Colonic mucosa (tissue), 4 donors: ENCODE results near the gene GSTM2. TPM values are rescaled to one million over a fixed set of nuclear protein-coding genes. Genes with fewer than 3 reads are reported as not detected.

Experiments used
- DNase-seq: peaks from one replicate; pipeline ENCODE4 v3.0.0-alpha.2; 2020
- H3K27ac ChIP-seq: fragments of 200-600 bp; one replicate; pipeline ENCODE4 v1.8.0; 2021
- H3K27me3 ChIP-seq: fragments of 200-600 bp; one replicate; pipeline ENCODE4 v1.8.0; 2021
- H3K36me3 ChIP-seq: fragments of 200-600 bp; one replicate; pipeline ENCODE4 v1.8.0; 2021
- H3K4me1 ChIP-seq: fragments of 200-600 bp; one replicate; pipeline ENCODE4 v1.8.0; 2021; ENCODE audit warnings: mild to moderate bottlenecking
- H3K4me3 ChIP-seq: fragments of 200-600 bp; one replicate; pipeline ENCODE4 v1.8.0; 2021
- H3K9ac ChIP-seq, 2 donors: one replicate each; pipeline ENCODE4 v1.7.0; 2013; ENCODE audit warnings: control low read depth in 2 of 2, low read depth in 2 of 2, low read length in 2 of 2
- H3K9me3 ChIP-seq: fragments of 200-600 bp; one replicate; pipeline ENCODE4 v1.8.0; 2021
- CTCF ChIP-seq: fragments of 200-600 bp; IDR thresholded peaks from one replicate; pipeline ENCODE4 v1.8.0; 2022; ENCODE audit warnings: antibody characterized with exemption, mild to moderate bottlenecking
- intact Hi-C: fragments of 100-400 bp; cut with DNase I; formaldehyde crosslinking; loops from one replicate; pipeline ENCODE4 v1.14.1; 2022
- total RNA-seq, 2 donors: library from RNA; stranded (reverse); fragmentation: NEBNext Ultra II Directional in 1 of 2; extraction: Animal tissue kit (Norgen Biotek cat#: 25700) in 1 of 2; gene quantifications; one replicate each; pipeline ENCODE4 v1.2.1, GENCODE V29; 2021
- donor health status: healthy.
- donor health status: DM: no; HTN: no; CAD: no.
- donor health status: DM: no; HTN: no; CAD: no.

Gene GSTM2
- total RNA-seq, 2 donors from 2014 or later = 18.5 to 20.7 TPM

GRCh38 chr1:109639063-109639840 lies 28.6 kb upstream of the GSTM2 start:
- Histone ChIP-seq H3K27me3 (no peaks in the 10 kb centered on the region), H3K27ac (no peak overlapping the region), H3K4me1 (peaks cover 4% of the 10 kb centered on the region), H3K9ac (no peak overlapping the region), H3K36me3 (no peaks in the 10 kb centered on the region), H3K9me3 (no peaks in the 10 kb centered on the region), H3K4me3 (no peak overlapping the region)
- no peak for TF ChIP-seq CTCF
- no peak for DNase-seq
- intact Hi-C loops = loop anchor here (5.0 to 10.0 kb wide), 2 partner anchors 97 to 346 kb away; partner anchors contain the start of gene AHCYL1

- TF ChIP-seq CTCF = no peak
- no peak overlapping the region for H3K4me3 ChIP-seq
- no peaks in the 10 kb centered on the region for H3K36me3 ChIP-seq
- H3K9ac ChIP-seq = no peak overlapping the region
- intact Hi-C loops = loop anchor here (5.0 to 10.0 kb wide), 2 partner anchors 98 to 345 kb away; partner anchors contain the start of gene AHCYL1
- no peak overlapping the region for H3K27ac ChIP-seq
- no peaks in the 10 kb centered on the region for H3K27me3 ChIP-seq
- no peaks in the 10 kb centered on the region for H3K9me3 ChIP-seq
- H3K4me1 ChIP-seq = peaks cover 4% of the 10 kb centered on the region
- no peak for DNase-seq
These were observed 28.0 kb upstream of the GSTM2 start for GRCh38 chr1:109639841-109640184.

- peak; percentile 95 for DNase-seq
- Histone ChIP-seq H3K4me3 (no peak overlapping the region), H3K27me3 (no peaks in the 10 kb centered on the region), H3K9ac (no peak overlapping the region), H3K36me3 (no peaks in the 10 kb centered on the region), H3K9me3 (no peaks in the 10 kb centered on the region), H3K4me1 (peaks cover 4% of the 10 kb centered on the region), H3K27ac (no peak overlapping the region)
- intact Hi-C loops = no loop called here
- TF ChIP-seq CTCF = peak; percentile 99
These were observed 27.5 kb upstream of the GSTM2 start for GRCh38 chr1:109640285-109640865.

- Histone ChIP-seq H3K4me3 (no peak overlapping the region), H3K9ac (no peak overlapping the region), H3K27me3 (no peaks in the 10 kb centered on the region), H3K9me3 (no peaks in the 10 kb centered on the region), H3K36me3 (no peaks in the 10 kb centered on the region), H3K27ac (no peak overlapping the region), H3K4me1 (peaks cover 4% of the 10 kb centered on the region)
- intact Hi-C loops = no loop called here
- DNase-seq = no peak
- no peak for TF ChIP-seq CTCF
These were observed 26.6 kb upstream of the GSTM2 start for GRCh38 chr1:109641078-109641740.

GRCh38 chr1:109641861-109642260 lies 26.0 kb upstream of the GSTM2 start:
- intact Hi-C loops = loop anchor here (2.0 kb wide), 1 partner anchor 131 kb away; no protein-coding TSS in a partner anchor
- Histone ChIP-seq H3K36me3 (no peaks in the 10 kb centered on the region), H3K4me1 (peaks cover 4% of the 10 kb centered on the region), H3K27ac (no peak overlapping the region), H3K4me3 (no peak overlapping the region), H3K27me3 (no peaks in the 10 kb centered on the region), H3K9ac (no peak overlapping the region), H3K9me3 (no peaks in the 10 kb centered on the region)
- no peak for DNase-seq
- no peak for TF ChIP-seq CTCF
